HG03521 (cell line): ENCODE results near the gene DLK2.
"Not testable (repeated sequence)": the region's sequence is repeated elsewhere in the genome, so short reads cannot be mapped to it uniquely, and the experiment has no call there.

Experiments used
- ATAC-seq: cut with Tn5 transposase; IDR thresholded peaks from one replicate; pipeline ENCODE4 v1.9.1; 2021; ENCODE audit warnings: mild to moderate bottlenecking, moderate library complexity; ENCODE audit not compliant: unreplicated experiment

DLK2 gene

GRCh38 chr6:43455531-43456428 is at the start of gene DLK2:
Gene DLK2 (minus strand): TSS chr6:43455548. CDS start chr6:43454825, 723 bp downstream.
- no peak for ATAC-seq

DNA sequence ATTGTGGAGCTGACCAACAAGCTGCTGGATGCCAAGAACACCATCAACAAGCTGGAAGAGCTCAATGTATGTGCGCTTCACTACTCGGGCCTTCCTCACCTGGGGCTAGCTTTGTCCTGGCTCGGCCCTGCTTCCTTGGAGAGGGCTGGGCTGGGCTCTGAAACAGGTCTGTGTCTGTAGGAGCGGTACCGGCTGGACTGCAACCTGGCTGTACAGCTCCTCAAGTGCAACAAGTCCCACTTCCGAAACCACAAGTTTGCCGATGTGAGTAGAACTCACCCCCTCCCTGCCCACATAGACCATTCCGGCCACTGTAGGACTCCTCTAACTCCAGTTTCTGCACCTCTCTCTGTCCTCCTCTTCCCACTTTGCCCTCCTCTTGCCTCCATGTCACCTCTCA is 48.1 kb upstream of the DLK2 start:
- ATAC-seq, result no peak

DNA sequence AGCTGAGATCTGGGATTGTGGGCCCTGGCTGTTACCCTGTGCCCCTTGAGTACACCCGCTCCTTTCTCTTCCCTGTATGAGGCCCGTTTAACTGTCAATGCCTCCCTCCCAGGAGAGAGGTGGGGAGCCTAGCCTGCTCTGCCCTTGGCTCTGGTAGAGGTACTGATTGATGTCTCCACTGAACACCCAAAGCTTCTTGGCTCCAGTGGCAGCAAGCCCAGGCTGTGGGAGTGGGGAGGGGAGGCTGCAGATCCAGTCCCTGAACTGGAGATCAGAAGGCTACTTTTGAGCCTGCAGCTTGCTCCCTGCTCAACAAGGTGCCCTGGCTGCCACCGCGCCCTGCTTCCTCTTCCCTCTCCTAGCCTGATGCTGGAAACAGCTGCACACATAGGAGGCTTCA is 47.3 kb upstream of the DLK2 start:
- ATAC-seq, result no peak

DNA sequence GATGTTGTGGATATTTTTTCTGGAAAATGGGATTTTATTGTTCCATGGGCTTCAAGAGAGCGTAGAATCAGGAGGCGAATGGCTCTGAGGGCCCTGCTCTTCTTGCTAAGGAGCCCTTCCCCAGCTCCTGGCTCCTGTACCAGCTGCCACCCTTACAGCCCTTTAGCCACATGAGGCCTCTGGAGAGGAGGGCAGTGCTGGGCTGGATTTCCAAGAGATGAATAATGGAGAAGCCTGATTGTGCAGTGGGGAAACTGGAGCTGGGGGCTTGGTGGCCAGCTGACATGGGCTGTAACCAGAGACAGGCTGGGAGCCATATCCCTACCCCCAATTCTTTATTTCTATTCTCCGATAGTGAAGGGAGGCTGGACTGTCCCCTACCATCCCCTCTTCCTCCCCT is 45.6 kb upstream of the DLK2 start:
- ATAC-seq, result no peak

DNA sequence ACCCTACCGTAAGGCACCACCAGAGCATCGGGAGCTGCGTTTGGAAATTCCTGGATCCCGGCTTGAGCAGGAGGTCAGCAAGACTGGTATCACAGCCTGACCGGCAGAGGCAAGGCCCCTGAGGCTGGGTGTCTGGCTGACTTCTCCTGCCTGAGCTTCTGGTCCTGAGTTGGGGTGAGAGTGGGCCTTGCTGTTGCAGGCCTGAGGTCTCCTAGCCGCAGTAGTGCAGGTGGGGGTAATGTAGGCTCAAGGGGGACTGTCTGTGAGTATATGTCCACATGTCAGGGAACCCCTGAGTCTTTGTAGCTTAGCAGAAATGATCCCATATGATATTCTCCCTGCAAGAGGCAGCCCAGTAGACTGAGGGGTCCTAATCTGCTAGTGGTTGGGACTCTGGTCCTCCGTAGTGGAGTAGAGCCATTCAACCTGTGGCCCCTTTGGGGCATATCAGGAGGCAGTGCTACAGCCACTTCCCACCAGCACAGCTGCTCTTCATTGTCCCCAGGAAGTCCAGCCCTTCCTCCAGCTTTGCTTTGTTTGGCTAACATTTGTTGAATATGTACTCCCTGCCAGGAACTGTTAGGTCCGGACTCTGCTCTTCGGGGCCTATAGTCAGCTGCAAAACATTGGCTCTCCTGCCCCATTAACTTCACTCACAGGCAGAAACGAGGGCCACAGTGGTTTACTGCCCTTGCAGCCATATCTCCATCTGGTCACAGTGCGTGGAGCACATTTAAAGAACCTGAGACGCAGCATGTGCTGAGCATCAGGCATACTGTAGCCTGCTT is 43.9 kb upstream of the DLK2 start:
- no peak for ATAC-seq

- ATAC-seq, result not testable (repeated sequence)
Observed at GRCh38 chr6:43498291-43498690, 42.9 kb upstream of the DLK2 start.

- no peak for ATAC-seq
Observed at GRCh38 chr6:43497689-43498088, 42.3 kb upstream of the DLK2 start.

DNA sequence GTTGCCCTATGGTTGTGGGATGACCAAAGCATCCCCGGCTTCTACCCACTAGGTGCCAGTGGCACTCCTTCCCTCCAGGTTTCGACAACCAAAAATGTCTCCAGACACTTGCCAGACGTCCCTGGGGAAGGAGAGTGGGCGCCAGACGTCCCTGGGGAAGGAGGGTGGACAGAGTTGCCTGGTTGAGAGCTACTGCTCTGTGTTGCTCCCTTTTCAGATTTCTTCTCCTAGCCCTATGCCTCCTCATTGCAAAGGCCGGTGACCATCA is 41.7 kb upstream of the DLK2 start:
- no peak for ATAC-seq

DNA sequence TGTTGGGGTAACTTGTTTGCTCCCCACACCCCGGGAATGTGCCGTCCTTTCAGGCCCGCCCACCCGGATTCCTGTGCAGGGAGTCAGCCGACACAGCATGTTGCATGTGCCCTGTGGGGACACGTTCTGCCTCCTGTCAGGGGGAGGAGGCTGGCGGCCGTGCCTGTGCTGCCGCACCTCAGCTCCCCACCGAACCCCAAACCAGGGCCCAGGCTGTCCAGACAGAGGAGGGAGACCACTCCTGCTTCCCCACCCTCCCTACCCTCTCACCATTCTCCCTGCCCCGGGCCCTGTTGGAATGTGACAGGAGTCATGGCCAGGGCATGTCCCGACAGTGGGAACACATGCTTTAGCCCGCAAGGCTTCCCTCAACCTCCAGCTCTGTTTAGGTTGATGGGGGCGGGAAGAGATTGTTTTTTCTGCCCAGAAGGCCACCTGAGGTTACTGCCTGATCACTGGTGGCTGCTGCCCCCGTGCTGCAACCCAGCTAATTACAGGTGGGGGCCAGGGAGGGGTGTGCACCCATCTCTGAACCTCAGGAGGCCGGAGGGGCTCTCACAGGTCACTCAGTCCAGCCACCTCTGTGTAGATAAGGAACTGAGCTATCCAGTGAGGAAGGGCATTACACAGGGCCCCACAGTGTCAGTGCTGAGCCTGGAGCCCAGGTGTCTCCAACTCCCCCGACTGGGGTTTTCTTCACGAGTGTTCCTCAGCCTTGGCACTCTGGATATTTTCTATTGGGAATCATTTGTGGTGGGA is 41.2 kb upstream of the DLK2 start:
- no peak for ATAC-seq

DNA sequence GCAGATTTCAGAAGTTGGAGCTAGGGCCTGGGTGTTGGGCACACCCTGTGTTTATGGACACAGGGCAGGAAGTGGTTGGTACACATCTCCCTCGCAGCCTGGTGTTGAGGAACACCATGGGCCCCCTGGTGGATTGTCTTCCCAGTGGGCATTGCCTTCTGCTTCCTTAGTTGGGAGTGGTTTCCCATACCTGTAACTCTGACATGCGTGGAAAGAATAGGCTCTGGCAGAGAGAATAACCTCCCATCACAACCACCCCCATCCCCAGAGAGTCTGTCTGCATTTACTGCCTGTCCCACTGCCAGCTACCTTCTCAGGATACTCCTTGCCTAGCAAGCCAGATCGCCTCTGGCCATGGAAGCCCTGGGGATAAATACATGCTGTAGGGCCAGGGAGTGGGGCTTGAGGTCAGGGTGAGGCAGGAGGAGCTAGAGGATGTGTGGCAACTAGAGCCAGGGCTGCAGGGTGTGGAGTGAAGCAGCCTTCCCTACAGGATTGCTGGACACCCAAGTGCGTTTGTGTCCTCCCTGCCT is 40.1 kb upstream of the DLK2 start:
- ATAC-seq, result no peak

DNA sequence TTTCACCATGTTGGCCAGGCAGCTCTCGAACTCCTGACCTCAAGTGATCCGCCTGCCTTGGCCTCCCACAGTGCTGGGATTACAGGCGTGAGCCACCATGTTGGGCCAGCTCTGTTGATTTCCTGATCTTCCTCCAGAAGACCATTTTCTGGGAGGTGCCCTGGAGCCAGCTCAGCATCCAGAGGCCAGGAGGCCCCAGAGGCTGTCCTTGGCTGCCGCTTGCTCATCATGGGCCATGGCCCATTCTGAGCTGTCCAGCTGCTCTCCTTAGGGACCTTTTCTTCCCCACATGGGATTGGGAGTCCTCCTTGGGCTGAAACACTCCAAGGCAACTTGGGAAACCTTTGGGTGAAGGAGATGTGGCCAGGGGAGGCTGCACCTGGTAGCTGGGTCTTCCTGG is 39.4 kb upstream of the DLK2 start:
- ATAC-seq, result no peak

- no peak for ATAC-seq
Observed at GRCh38 chr6:43494321-43494720, 39.0 kb upstream of the DLK2 start.

DNA sequence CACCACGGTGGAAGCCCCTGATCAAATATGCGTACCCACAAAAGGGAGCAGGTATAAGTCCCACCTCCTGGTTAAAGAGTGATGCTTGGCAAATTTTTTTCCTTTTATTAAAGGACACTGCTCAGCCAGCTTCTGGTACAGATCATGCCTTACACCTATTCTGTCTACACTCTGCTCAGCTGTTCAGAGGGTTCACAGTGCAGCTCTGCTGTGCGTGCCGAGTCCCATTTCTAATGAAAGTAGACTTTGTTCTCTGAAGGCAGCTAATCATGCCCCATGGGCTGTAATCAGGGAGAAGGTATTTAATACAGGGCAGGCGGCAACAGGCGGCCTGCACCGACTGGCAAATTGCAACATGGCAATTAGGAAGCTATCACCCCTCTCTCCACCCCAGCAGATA is 38.5 kb upstream of the DLK2 start:
- no peak for ATAC-seq

DNA sequence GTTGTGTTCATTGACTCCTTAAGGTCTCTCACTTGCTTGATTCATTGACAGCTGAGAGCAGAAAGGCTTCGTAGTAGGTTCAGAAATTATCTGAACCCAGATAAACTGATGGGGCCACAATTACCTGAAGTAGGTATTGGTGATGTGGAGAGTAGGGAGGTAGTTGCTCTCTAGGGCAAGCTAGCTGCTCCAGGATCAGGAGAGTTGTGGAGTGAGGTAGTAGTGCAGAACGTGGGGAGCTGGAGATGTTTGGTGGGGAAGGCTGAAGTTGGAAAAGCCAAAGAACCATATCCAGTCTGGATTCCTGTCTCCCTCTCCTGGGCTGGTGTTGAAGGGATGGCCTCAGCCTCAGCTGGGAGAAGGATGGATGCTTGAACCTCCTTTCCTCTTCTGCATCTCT is 37.9 kb upstream of the DLK2 start:
- ATAC-seq, result no peak

DNA sequence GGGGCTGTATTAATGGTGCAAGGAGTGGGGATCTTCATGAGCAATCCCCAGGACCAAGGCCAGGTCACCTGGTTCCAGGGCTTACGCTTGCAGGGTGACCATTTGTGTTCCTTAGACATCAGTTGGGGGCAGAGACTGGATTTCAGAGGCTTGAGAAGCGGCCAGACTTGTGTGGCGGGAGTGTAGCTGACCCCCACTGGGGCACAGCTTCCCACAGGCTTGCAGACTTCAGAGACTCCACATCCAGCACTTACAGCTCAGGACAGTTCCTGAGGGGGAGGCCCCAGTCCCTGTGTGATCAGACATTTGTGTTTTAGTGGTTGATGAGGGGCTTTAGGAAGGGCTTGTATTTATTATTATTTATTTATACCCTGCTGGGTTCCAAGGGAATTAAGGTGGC is 37.3 kb upstream of the DLK2 start:
- ATAC-seq, result no peak

DNA sequence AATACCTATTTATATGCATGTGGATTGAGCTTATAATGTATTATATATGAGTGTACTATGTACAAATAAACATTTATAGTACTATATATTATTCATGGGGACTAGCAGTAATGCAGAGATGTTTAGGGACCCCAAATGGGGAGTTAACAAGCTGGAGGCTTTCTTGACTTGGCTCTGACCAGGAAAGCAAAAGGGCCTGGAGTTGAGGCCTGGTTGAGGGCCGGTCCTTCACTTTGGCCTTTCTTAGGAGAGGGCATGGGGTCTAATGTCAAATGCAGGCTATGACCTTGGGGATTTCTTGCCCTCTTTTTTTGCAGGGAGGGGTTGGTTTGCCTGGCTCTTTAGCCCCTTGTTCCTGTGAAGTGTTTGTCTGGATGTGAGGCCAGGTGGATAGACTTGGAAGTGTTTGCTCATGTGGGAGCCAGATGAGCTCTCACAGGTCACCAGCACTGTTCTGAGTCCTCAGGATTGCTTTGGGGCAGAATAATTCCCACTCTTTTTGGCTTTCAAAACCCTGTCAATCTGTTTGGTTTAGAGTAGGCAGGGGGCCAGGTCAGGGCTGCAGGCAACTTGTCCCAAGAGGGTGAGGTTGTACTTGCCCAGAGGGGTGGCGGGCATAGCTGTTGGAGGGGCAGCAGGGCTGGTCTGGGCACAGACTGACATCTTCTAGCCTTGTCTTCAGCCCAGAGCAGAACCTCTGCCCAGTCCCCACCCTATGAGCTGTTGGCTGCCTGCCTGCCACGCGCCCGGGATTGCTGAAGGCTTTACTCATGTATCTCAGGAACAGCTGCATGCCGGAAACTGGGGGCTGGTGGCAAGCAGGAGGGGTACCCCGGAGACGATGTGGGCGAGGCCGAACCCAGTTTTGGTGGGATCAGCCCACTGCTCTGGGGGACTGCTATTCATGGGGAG is 36.7 kb upstream of the DLK2 start:
- ATAC-seq, result no peak

GRCh38 chr6:43490523-43490939 is 35.2 kb upstream of the DLK2 start:
- ATAC-seq, result no peak

- no peak for ATAC-seq
Observed at GRCh38 chr6:43489277-43490072, 34.1 kb upstream of the DLK2 start.

- no peak for ATAC-seq
Observed at GRCh38 chr6:43488667-43489276, 33.4 kb upstream of the DLK2 start.
